HEK293T (cell line): ENCODE data around the gene ADGRL3.

ENCODE experiments used
- FOXA1 ChIP-seq: fragments of 450-650 bp; IDR thresholded peaks from 2 replicates; pipeline ENCODE4 v1.6.1; 2016; ENCODE audit warnings: mild to moderate bottlenecking
- SUZ12 ChIP-seq: fragments of 450-650 bp; IDR thresholded peaks from 2 replicates; pipeline ENCODE4 v1.6.1; 2016; ENCODE audit warnings: mild to moderate bottlenecking

- no peak for TF ChIP-seq FOXA1
- TF ChIP-seq SUZ12 = no peak
These were observed 314.9 kb downstream of the ADGRL3 start for GRCh38 chr4:61514991-61515390.
